Gastroesophageal sphincter (tissue), 4 donors: ENCODE measurements around the gene VAV1. TPM values are rescaled to one million over a fixed set of nuclear protein-coding genes. Genes with fewer than 3 reads are reported as not detected.

Experiments used
- ATAC-seq: fragments of 150-250 bp; one replicate; pipeline ENCODE4 v1.9.1; 2016; ENCODE audit warnings: mild to moderate bottlenecking, moderate library complexity
- H3K27ac ChIP-seq, 4 donors: fragments of 200-600 bp; sonication (generic) in 3 of 4; 1 replicate in 3 of 4; 2 replicates in 1 of 4; pipeline ENCODE4 v1.5.1; 2016 to 2019
- H3K27me3 ChIP-seq: fragments of 200-600 bp; sonication (generic); one replicate; pipeline ENCODE4 v1.5.1; 2019
- H3K36me3 ChIP-seq, 2 donors: fragments of 200-600 bp; sonication (generic); one replicate each; pipeline ENCODE4 v1.5.1; 2019; ENCODE audit warnings: control low read depth in 1 of 2
- H3K4me1 ChIP-seq, 3 donors: fragments of 200-600 bp; sonication (generic); 1 replicate in 2 of 3; 2 replicates in 1 of 3; pipeline ENCODE4 v1.5.1; 2016 to 2019; ENCODE audit warnings: control low read depth in 2 of 3
- H3K4me3 ChIP-seq, 2 donors: fragments of 200-600 bp; sonication (generic); one replicate each; pipeline ENCODE4 v1.5.1; 2019; ENCODE audit warnings: mild to moderate bottlenecking in 1 of 2, moderate library complexity in 1 of 2
- H3K9me3 ChIP-seq, 3 donors: fragments of 200-600 bp; sonication (generic); one replicate each; pipeline ENCODE4 v1.5.1; 2017 to 2019; ENCODE audit warnings: control low read depth in 2 of 3
- EP300 ChIP-seq: sonication (generic); formaldehyde crosslinking; IDR thresholded peaks from one replicate; pipeline ENCODE4 v1.6.1; 2017; ENCODE audit warnings: antibody characterized with exemption, mild to moderate bottlenecking
- POLR2A ChIP-seq, 2 donors: fragments of 450-650 bp; IDR thresholded peaks; one replicate each; pipeline ENCODE4 v1.6.1; 2017; ENCODE audit warnings: antibody characterized with exemption in 2 of 2, mild to moderate bottlenecking in 2 of 2, moderate library complexity in 1 of 2
- POLR2AphosphoS5 ChIP-seq: sonication (generic); formaldehyde crosslinking; IDR thresholded peaks from one replicate; pipeline ENCODE4 v1.6.1; 2017; ENCODE audit warnings: antibody characterized with exemption
- WGBS, 2 donors: methylation state at CpG; one replicate each; pipeline ENCODE4 v1.1.5; 2018; ENCODE audit warnings: low coverage in 1 of 2; 5-methylcytosine and 5-hydroxymethylcytosine counted together
- total RNA-seq, 4 donors: library from RNA; depleted of rRNA; stranded (reverse); fragments of >200 nt; gene quantifications; one replicate each; pipeline ENCODE4 v1.1.0, GENCODE V29; 2016
- TF ChIP-seq, protein P1 (sequence below), 4 experiments: fragments of 200-600 bp in 2 of 4; fragments of 450-650 bp in 2 of 4; sonication (generic) in 1 of 4; IDR thresholded peaks; one replicate each; pipeline ENCODE4 v1.5.1; 2017 to 2019; ENCODE audit warnings: antibody characterized with exemption in 4 of 4, mild to moderate bottlenecking in 2 of 4, moderate library complexity in 2 of 4

VAV1 gene
- total RNA-seq, 4 donors from 2014 or later: 2.3 to 7.8 (median 5.7) TPM

DNA sequence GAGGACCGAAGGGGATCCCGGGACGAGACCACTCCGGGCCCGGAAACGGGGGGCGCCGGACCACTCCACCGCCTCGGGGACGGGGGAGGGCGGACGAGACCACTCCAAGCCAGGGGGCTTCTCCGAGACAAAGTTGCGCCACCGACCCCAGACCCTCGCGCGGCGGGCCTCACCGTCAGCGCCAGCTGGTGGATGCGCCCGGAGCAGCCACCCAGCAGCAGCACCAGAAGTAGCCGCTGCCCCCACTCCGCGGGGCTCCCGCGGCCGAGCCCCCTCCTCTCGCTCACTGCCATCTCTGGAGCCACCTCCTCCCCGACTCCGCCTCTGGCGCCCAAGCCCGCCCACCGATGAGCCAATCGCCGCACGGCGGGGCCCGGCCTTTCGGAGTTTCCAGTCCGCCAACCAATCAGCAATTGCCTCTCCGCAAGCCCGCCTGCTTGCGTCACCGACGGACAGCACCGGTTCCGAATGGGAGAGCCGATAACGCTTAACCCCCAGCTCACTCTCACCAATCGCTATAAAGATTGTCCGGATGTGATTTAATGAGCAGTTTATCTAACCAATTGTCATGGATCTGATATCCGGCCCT is 35.1 kb upstream of the VAV1 start, which contains the start of gene GPR108:
TSS of gene GPR108 (minus strand) at position 297 of the 589 bp plus-strand sequence. CDS start at position 293, 4 bp downstream.
- ATAC-seq: peak; percentile 86
- peak within 1 kb of the TSS; percentile 84 to 99 (median 98) for H3K27ac ChIP-seq
- H3K9me3 ChIP-seq: no peaks in the 10 kb centered on the region
- H3K36me3 ChIP-seq: peaks cover 0 to 25% of the 10 kb centered on the region in 2 donors
- no peaks in the 10 kb centered on the region for H3K27me3 ChIP-seq
- H3K4me3 ChIP-seq: peak within 1 kb of the TSS; percentile 57 to 81
- H3K4me1 ChIP-seq: peaks cover 0 to 60% (median 24%) of the 10 kb centered on the region in 3 donors
- 0% methylated on average over 6 of the region's 55 CpGs; no CpG with 5 or more reads in 1 of the 2 donors for whole genome bisulfite sequencing, 2 donors
- TF ChIP-seq, protein P1, sequence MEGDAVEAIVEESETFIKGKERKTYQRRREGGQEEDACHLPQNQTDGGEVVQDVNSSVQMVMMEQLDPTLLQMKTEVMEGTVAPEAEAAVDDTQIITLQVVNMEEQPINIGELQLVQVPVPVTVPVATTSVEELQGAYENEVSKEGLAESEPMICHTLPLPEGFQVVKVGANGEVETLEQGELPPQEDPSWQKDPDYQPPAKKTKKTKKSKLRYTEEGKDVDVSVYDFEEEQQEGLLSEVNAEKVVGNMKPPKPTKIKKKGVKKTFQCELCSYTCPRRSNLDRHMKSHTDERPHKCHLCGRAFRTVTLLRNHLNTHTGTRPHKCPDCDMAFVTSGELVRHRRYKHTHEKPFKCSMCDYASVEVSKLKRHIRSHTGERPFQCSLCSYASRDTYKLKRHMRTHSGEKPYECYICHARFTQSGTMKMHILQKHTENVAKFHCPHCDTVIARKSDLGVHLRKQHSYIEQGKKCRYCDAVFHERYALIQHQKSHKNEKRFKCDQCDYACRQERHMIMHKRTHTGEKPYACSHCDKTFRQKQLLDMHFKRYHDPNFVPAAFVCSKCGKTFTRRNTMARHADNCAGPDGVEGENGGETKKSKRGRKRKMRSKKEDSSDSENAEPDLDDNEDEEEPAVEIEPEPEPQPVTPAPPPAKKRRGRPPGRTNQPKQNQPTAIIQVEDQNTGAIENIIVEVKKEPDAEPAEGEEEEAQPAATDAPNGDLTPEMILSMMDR (IDR thresholded peaks at IDR 0.05): peak in 1 of 4 experiments; percentile 4
- peak; percentile 62 for TF ChIP-seq POLR2AphosphoS5
- TF ChIP-seq EP300: no peak
- peak; percentile 52 to 66 for TF ChIP-seq POLR2A (IDR thresholded peaks at IDR 0.05)

DNA sequence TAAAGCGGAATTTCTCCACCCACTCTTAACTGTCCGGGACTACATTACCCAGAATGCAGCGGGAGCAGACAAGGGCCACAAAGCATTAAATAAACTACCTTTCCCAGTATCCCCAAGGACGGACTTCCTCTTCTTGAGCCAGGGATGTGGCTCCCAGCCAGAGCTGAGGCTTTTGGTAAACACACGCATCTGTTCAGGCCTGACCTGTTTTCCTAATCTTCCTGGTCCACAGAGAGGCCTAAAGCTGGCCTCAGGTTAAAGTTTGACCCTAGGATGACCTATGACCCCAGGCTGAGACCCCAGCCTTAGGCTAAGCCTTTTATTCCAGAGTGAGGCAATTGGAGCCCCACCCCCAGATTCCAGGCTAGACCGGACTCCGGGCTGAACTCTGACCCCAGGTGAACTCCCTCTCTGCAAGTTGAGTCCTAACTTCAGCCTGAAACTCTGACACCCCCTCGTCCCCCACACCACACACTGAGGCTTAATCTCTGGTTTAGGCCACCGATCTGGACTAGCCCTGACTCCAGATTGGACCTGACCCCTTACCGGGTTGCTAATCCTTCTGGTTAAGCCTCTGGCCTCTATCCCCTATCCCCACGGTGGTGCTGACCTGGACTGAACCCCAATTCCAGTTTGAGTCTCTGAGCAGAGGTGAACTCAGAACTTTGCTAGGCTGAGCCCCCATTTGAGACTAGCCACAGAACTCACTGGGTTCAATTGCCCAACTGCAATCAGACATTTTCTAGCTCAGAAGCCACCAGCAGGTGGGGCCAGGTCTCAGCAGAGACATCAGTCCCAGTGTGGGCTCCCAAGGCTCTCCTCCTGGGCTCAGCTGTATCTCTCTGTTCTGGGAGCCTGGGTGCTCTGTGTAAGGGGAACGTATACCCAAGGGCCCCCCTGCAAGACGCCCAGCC is 34.4 kb upstream of the VAV1 start:
- ATAC-seq: peak; percentile 19
- peak overlapping the region; percentile 84 to 99 (median 92) for H3K27ac ChIP-seq
- no peaks in the 10 kb centered on the region for H3K27me3 ChIP-seq
- peak; percentile 81 for TF ChIP-seq POLR2AphosphoS5
- TF ChIP-seq POLR2A (IDR thresholded peaks at IDR 0.05): peak in 1 of 2 donors; percentile 13
- TF ChIP-seq, protein P1 (IDR thresholded peaks at IDR 0.05): peak in 3 of 4 experiments; percentile 71 to 77 (median 75)
- no peak for TF ChIP-seq EP300
- H3K4me1 ChIP-seq: peaks cover 0 to 67% (median 24%) of the 10 kb centered on the region in 3 donors
- WGBS, 2 donors: 5% methylated on average over 6 of the region's 13 CpGs; no CpG with 5 or more reads in 1 of the 2 donors
- H3K9me3 ChIP-seq: no peaks in the 10 kb centered on the region
- peak overlapping the region in 1 of 2 donors; percentile 93 for H3K4me3 ChIP-seq
- H3K36me3 ChIP-seq: peaks cover 0 to 25% of the 10 kb centered on the region in 2 donors

DNA sequence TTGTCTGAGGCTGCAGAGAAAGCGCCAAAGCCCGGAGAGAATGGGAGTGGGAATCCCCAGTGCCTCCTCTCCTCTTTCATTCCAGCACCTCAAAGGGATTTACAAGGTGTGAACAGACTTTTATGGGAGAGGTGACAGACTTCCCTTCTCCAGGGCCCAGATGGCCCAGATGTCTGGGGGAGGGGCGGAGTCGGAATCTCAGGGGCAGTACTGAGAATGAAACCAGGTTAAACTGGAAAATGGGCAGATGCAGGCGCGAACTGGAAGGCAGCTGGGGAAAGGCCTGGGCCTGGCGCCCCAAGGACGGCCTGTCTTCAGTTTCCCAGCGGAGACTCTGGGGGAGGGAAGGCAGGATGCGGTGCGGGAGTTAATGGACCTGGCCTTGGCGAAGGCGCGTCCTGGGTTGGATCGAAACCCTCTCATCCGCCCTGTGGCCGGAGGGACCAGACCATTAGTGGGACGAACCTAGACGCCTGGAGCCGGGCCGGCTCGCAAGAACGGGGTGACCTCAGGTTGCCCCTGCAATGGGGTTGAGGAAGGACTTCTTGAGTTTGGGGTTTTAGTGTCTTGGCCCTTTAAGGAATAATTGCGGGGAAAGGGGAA is 33.6 kb upstream of the VAV1 start:
- TF ChIP-seq POLR2A (IDR thresholded peaks at IDR 0.05) (no peak), POLR2AphosphoS5 (no peak), EP300 (no peak)
- TF ChIP-seq, protein P1 (IDR thresholded peaks at IDR 0.05): no peak
- Histone ChIP-seq H3K27me3 (no peaks in the 10 kb centered on the region), H3K4me1 (peaks cover under 1 to 73% (median 27%) of the 10 kb centered on the region in 3 donors), H3K4me3 (peak overlapping the region; percentile 23 to 93), H3K36me3 (peaks cover 0 to 25% of the 10 kb centered on the region in 2 donors), H3K27ac (peak overlapping the region; percentile 84 to 99 (median 92)), H3K9me3 (no peaks in the 10 kb centered on the region)
- WGBS, 2 donors: 2 to 16% methylated on average over 6 to 7 of the region's 24 CpGs
- ATAC-seq: no peak

DNA sequence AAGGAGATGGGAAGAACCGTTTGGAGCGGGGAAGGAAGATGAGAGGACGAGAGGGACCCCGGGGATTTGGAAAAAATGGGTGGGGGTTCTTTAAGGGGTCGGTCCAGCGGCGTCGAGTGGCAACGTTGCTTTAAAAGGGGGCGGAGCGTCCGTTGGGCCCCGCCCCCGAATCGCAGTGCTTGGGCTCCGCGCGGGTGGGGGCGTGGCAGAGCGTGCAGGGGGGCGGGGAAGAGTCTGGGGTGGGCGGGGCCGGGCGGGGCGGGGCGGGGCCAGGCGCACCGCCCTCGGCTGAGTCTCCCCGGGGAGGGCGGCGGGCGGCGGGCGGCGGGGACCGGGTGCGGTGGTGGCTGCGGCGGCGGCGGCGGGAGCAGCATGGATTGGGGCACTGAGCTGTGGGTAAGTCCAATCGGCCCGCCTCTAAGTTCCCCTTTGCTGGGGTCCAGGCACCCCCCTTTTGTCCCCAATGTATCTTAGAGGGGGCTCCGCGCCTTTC is 33.1 kb upstream of the VAV1 start, which contains the start of gene TRIP10:
TSS of gene TRIP10 (plus strand) at position 291 of the 493 bp plus-strand sequence. CDS start at position 373, 82 bp downstream.
- peaks cover 3 to 73% (median 32%) of the 10 kb centered on the region in 3 donors for H3K4me1 ChIP-seq
- peaks cover 0 to 25% of the 10 kb centered on the region in 2 donors for H3K36me3 ChIP-seq
- H3K9me3 ChIP-seq: no peaks in the 10 kb centered on the region
- 0% methylated on average over 4 to 14 of the region's 47 CpGs for WGBS, 2 donors
- peak; percentile 6 for ATAC-seq
- peak within 1 kb of the TSS; percentile 84 to 99 (median 92) for H3K27ac ChIP-seq
- peak within 1 kb of the TSS; percentile 66 to 93 for H3K4me3 ChIP-seq
- TF ChIP-seq, protein P1 (IDR thresholded peaks at IDR 0.05): no peak
- no peak for TF ChIP-seq EP300
- peak; percentile 43 to 64 for TF ChIP-seq POLR2A (IDR thresholded peaks at IDR 0.05)
- TF ChIP-seq POLR2AphosphoS5: peak; percentile 30
- no peaks in the 10 kb centered on the region for H3K27me3 ChIP-seq
